MM.1S (cell line): ENCODE measurements around the gene DCHS2.

Source experiments
- EZH2 ChIP-seq: fragments of 300-600 bp; sonication (generic); optimal IDR thresholded peaks from 2 replicates; pipeline ENCODE3; 2017; ENCODE audit warnings: low read depth, mild to moderate bottlenecking, antibody characterized with exemption, low read length, mixed read lengths
- EZH2phosphoT487 ChIP-seq: fragments of 300-600 bp; sonication (generic); IDR thresholded peaks from 2 replicates; pipeline ENCODE4 v1.6.1; 2018; ENCODE audit warnings: antibody characterized with exemption, low read length
- TF ChIP-seq, protein P1 (sequence below): fragments of 300-600 bp; sonication (generic); IDR thresholded peaks from 2 replicates; pipeline ENCODE4 v1.5.1; 2016; ENCODE audit warnings: antibody characterized with exemption, low read length, mixed read lengths

DNA sequence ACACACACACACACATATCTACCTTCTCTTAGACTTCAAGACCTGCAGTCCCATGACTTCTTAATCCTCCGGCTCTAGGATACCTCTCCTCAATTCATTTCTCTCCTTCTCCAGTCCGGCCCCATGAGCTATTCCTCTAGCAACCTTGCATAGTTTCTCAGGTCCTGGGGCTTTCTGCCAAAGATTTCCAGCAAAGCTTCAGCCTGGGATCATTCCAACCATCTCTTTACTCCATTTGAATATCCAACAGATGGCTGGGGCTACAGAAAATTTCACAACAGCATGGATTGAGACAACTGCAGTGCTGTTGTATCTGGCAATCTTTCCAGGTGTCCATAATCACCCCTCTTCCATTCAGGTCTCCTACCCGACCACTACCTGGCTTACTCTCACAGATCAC lies 184.1 kb downstream of the DCHS2 start:
- TF ChIP-seq, protein P1, sequence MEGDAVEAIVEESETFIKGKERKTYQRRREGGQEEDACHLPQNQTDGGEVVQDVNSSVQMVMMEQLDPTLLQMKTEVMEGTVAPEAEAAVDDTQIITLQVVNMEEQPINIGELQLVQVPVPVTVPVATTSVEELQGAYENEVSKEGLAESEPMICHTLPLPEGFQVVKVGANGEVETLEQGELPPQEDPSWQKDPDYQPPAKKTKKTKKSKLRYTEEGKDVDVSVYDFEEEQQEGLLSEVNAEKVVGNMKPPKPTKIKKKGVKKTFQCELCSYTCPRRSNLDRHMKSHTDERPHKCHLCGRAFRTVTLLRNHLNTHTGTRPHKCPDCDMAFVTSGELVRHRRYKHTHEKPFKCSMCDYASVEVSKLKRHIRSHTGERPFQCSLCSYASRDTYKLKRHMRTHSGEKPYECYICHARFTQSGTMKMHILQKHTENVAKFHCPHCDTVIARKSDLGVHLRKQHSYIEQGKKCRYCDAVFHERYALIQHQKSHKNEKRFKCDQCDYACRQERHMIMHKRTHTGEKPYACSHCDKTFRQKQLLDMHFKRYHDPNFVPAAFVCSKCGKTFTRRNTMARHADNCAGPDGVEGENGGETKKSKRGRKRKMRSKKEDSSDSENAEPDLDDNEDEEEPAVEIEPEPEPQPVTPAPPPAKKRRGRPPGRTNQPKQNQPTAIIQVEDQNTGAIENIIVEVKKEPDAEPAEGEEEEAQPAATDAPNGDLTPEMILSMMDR: no peak
- no peak for TF ChIP-seq EZH2
- TF ChIP-seq EZH2phosphoT487: no peak
